ENCODE results near the gene PELI1. TPM values are rescaled to one million over a fixed set of nuclear protein-coding genes. Genes with fewer than 3 reads are reported as not detected.

Gene PELI1
- polyA plus RNA-seq, 1 experiment: 2.0 TPM

DNA sequence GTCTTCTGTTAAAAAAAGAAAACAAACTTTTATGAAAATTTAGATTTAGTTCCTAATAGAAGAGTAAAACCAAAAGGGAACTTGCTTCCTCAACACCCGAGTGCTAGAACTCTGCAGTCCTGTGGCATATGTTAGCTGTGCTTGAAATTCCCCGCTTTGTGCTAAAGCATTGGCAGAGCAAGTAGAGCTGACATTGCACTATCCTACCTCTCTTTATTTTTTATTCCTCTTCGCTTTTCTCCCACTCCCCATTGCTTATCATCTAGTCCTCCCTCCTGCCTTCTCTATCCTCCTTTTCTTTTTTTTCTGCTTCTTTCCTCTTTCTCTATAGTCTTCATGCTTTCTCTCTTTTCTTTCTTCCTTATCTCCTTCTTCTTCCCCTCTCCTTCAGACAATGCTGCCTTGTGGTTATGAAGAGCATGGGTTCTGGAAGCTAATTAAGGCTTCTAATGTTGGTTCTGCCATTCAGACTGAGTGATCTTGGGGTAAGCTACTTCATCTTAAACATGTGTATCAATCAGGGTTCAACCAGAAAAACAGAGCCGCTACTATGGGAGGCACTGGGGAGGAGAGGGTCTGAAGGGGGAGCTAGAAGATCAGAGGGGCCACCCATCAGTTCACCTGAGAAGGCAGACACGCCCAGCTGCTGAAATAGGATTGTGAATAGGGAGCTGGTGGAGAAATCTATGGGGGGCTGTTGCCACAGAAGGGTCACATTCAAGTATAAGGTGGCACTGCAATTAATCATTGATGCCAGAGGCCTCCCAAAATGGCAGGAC is 31.4 kb upstream of the PELI1 start:
- Histone ChIP-seq H3K36me3 (ENCODE audit: control insufficient read depth, insufficient read depth, low read length) (no peaks in the 10 kb centered on the region), H3K27me3 (ENCODE audit: control insufficient read depth, insufficient read depth, low read length) (0 out of 2 replicates have a peak, but pooled peaks cover 2% of the 10 kb centered on the region), H3K4me3 (ENCODE audit: low read depth, low read length) (no peak overlapping the region)
- ChIA-PET POLR2A (interaction anchor here (0.6 kb wide), 1 partner anchor 151 kb away, joined by 3 read pairs; no protein-coding TSS in a partner anchor), CTCF (interaction anchor here (0.9 to 1.9 kb wide), 2 partner anchors 10 to 18 kb away, joined by 3 to 5 read pairs; no protein-coding TSS in a partner anchor)
- TF ChIP-seq, protein P1, sequence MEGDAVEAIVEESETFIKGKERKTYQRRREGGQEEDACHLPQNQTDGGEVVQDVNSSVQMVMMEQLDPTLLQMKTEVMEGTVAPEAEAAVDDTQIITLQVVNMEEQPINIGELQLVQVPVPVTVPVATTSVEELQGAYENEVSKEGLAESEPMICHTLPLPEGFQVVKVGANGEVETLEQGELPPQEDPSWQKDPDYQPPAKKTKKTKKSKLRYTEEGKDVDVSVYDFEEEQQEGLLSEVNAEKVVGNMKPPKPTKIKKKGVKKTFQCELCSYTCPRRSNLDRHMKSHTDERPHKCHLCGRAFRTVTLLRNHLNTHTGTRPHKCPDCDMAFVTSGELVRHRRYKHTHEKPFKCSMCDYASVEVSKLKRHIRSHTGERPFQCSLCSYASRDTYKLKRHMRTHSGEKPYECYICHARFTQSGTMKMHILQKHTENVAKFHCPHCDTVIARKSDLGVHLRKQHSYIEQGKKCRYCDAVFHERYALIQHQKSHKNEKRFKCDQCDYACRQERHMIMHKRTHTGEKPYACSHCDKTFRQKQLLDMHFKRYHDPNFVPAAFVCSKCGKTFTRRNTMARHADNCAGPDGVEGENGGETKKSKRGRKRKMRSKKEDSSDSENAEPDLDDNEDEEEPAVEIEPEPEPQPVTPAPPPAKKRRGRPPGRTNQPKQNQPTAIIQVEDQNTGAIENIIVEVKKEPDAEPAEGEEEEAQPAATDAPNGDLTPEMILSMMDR (IDR thresholded peaks at IDR 0.05; ENCODE audit: insufficient read depth, low read depth, low read length): no peak
- DNase-seq (ENCODE audit: low read depth): no peak

- ChIA-PET CTCF (interaction anchor here (0.6 to 1.3 kb wide), 5 partner anchors 18 to 29 kb away, joined by 3 to 4 read pairs (median 4); no protein-coding TSS in a partner anchor), POLR2A (no interaction called here)
- Histone ChIP-seq H3K4me3 (ENCODE audit: low read depth, low read length) (no peak overlapping the region), H3K27me3 (ENCODE audit: control insufficient read depth, insufficient read depth, low read length) (0 out of 2 replicates have a peak, but pooled peaks cover 2% of the 10 kb centered on the region), H3K36me3 (ENCODE audit: control insufficient read depth, insufficient read depth, low read length) (no peaks in the 10 kb centered on the region)
- no peak for DNase-seq (ENCODE audit: low read depth)
- TF ChIP-seq, protein P1 (IDR thresholded peaks at IDR 0.05; ENCODE audit: insufficient read depth, low read depth, low read length): no peak
Observed at GRCh38 chr2:64173156-64174135, 29.2 kb upstream of the PELI1 start.

GRCh38 chr2:64168756-64169155 is 24.5 kb upstream of the PELI1 start:
- Histone ChIP-seq H3K27me3 (ENCODE audit: control insufficient read depth, insufficient read depth, low read length) (peaks cover 2% of the 10 kb centered on the region; the same call in 1 of the 2 replicates), H3K36me3 (ENCODE audit: control insufficient read depth, insufficient read depth, low read length) (no peaks in the 10 kb centered on the region), H3K4me3 (ENCODE audit: low read depth, low read length) (no peak overlapping the region)
- CTCF ChIA-PET: no interaction called here
- no peak for DNase-seq (ENCODE audit: low read depth)
- TF ChIP-seq, protein P1 (IDR thresholded peaks at IDR 0.05; ENCODE audit: insufficient read depth, low read depth, low read length): no peak
- POLR2A ChIA-PET: interaction anchor here (0.6 kb wide), 1 partner anchor 27 kb away, joined by 6 read pairs; no protein-coding TSS in a partner anchor

GRCh38 chr2:64168201-64168600 is 24.0 kb upstream of the PELI1 start:
- no peak for DNase-seq (ENCODE audit: low read depth)
- Histone ChIP-seq H3K27me3 (ENCODE audit: control insufficient read depth, insufficient read depth, low read length) (peaks cover 2% of the 10 kb centered on the region; the same call in 1 of the 2 replicates), H3K36me3 (ENCODE audit: control insufficient read depth, insufficient read depth, low read length) (no peaks in the 10 kb centered on the region), H3K4me3 (ENCODE audit: low read depth, low read length) (no peak overlapping the region)
- TF ChIP-seq, protein P1 (IDR thresholded peaks at IDR 0.05; ENCODE audit: insufficient read depth, low read depth, low read length): no peak
- ChIA-PET CTCF (no interaction called here), POLR2A (interaction anchor here (0.6 kb wide), 1 partner anchor 27 kb away, joined by 6 read pairs; no protein-coding TSS in a partner anchor)
